H1 (cell line): ENCODE measurements around the gene NEK11. TPM values are rescaled to one million over a fixed set of nuclear protein-coding genes. Genes with fewer than 3 reads are reported as not detected.
A peak's percentile ranks its signal among the peaks of the same experiment; 100 is the strongest.
"Not testable (repeated sequence)": the region's sequence is repeated elsewhere in the genome, so short reads cannot be mapped to it uniquely, and the experiment has no call there.

Experiments used
- CTCF ChIA-PET: fragments of 300-600 bp; sonication (Branson Sonifier 250); formaldehyde crosslinking; loops from one replicate; lab custom pipeline; 2021; ENCODE audit not compliant: partially characterized antibody; lab: Charles Lee
- POLR2A ChIA-PET: fragments of 300-600 bp; sonication (Branson Sonifier 250); formaldehyde crosslinking; loops from one replicate; lab custom pipeline; 2021; ENCODE audit warnings: inconsistent platforms; ENCODE audit not compliant: partially characterized antibody; lab: Charles Lee
- DNase-seq, 2 experiments: peaks; one replicate each; pipeline versions ENCODE4 v3.0.0 to v3.0.0-alpha.2; 2010 to 2022; ENCODE audit warnings: low spot score in 2 of 2, low read depth in 1 of 2, mixed read lengths in 1 of 2
- FAIRE-seq: peaks from 2 replicates; lab custom pipeline; 2011; peaks lifted over from hg19 to GRCh38; lab: Jason Lieb, UNC
- H2AFZ ChIP-seq: 2 replicates; pipeline ENCODE4 v1.8.1; 2012; ENCODE audit warnings: low read length, inconsistent platforms
- H2AK5ac ChIP-seq: 2 replicates; pipeline ENCODE4 v1.6.1; 2013; ENCODE audit warnings: low read depth, low read length
- H2BK120ac ChIP-seq: replicated peaks from 2 replicates; pipeline ENCODE3; 2013; ENCODE audit warnings: low read depth, low read length, inconsistent platforms
- H2BK12ac ChIP-seq: 2 replicates; pipeline ENCODE4 v1.6.1; 2013; ENCODE audit warnings: low read depth, low read length
- H2BK15ac ChIP-seq: 2 replicates; pipeline ENCODE4 v1.6.1; 2013; ENCODE audit warnings: low read length
- H2BK20ac ChIP-seq: 2 replicates; pipeline ENCODE4 v1.6.1; 2013; ENCODE audit warnings: low read length
- H2BK5ac ChIP-seq: 2 replicates; pipeline ENCODE4 v1.6.1; 2013; ENCODE audit warnings: low read depth, low read length
- H3K14ac ChIP-seq: 2 replicates; pipeline ENCODE4 v1.6.1; 2013; ENCODE audit warnings: inconsistent platforms; ENCODE audit not compliant: insufficient read length
- H3K18ac ChIP-seq: 2 replicates; pipeline ENCODE4 v1.6.1; 2013; ENCODE audit warnings: low read length; ENCODE audit errors: extremely low read depth
- H3K23ac ChIP-seq: 2 replicates; pipeline ENCODE4 v1.6.1; 2013; ENCODE audit warnings: inconsistent platforms; ENCODE audit not compliant: insufficient read length
- H3K23me2 ChIP-seq: 2 replicates; pipeline ENCODE4 v1.6.1; 2013; ENCODE audit warnings: low read depth, low read length
- H3K27ac ChIP-seq: 2 replicates; pipeline ENCODE4 v1.6.1; 2011; ENCODE audit warnings: low read depth, low read length, inconsistent platforms
- H3K27me3 ChIP-seq, 4 experiments: replicated peaks in 1 of 4; 1 replicate in 1 of 4; 2 replicates in 3 of 4; pipeline versions ENCODE4 v1.6.1 to v1.8.1; 2011 to 2013; ENCODE audit warnings: low read length in 3 of 4, mild to moderate bottlenecking in 3 of 4, inconsistent platforms in 2 of 4, mixed read lengths in 2 of 4, moderate library complexity in 1 of 4; ENCODE audit not compliant: control insufficient read depth in 3 of 4, insufficient read depth in 3 of 4; ENCODE audit errors: extremely low read depth in 1 of 4
- H3K36me3 ChIP-seq, 4 experiments: 2 replicates each; pipeline versions ENCODE4 v1.6.1 to v1.8.1; 2011 to 2013; ENCODE audit warnings: mild to moderate bottlenecking in 4 of 4, low read length in 3 of 4, moderate library complexity in 2 of 4, control low read depth in 1 of 4, inconsistent platforms in 1 of 4; ENCODE audit not compliant: insufficient read depth in 4 of 4, control insufficient read depth in 2 of 4
- H3K4ac ChIP-seq: replicated peaks from 2 replicates; pipeline ENCODE3; 2013; ENCODE audit warnings: low read length, low read depth, mixed read lengths, inconsistent platforms; ENCODE audit not compliant: insufficient read length
- H3K4me1 ChIP-seq, 4 experiments: replicated peaks in 1 of 4; 1 replicate in 1 of 4; 2 replicates in 3 of 4; pipeline versions ENCODE4 v1.6.1 to v1.8.1; 2011 to 2013; ENCODE audit warnings: low read length in 3 of 4, inconsistent platforms in 2 of 4, mixed read lengths in 1 of 4; ENCODE audit not compliant: insufficient read depth in 4 of 4, control insufficient read depth in 3 of 4
- H3K4me2 ChIP-seq, 2 experiments: 2 replicates each; pipeline versions ENCODE4 v1.6.1 to v1.8.1; 2011 to 2013; ENCODE audit warnings: low read depth in 2 of 2, low read length in 2 of 2, control low read depth in 1 of 2, inconsistent platforms in 1 of 2, mild to moderate bottlenecking in 1 of 2; ENCODE audit not compliant: insufficient read depth in 1 of 2
- H3K4me3 ChIP-seq, 4 experiments: fragments of 200-600, 300-600 bp in 1 of 4; sonication (generic), shearing (Covaris generic), sonication (Bioruptor Twin) in 1 of 4; 2 replicates each; pipeline versions ENCODE4 v1.5.1 to v1.8.1; 2011 to 2016; ENCODE audit warnings: low read length in 4 of 4, low read depth in 3 of 4, control low read depth in 2 of 4, inconsistent platforms in 2 of 4, mild to moderate bottlenecking in 2 of 4, mixed read lengths in 1 of 4, moderate library complexity in 1 of 4; ENCODE audit not compliant: insufficient read depth in 2 of 4; ENCODE audit errors: extremely low read depth in 1 of 4
- H3K56ac ChIP-seq: replicated peaks from 2 replicates; pipeline ENCODE3; 2013; ENCODE audit warnings: low read depth, mild to moderate bottlenecking, mixed read lengths, low read length, inconsistent platforms; ENCODE audit not compliant: insufficient read length
- H3K79me1 ChIP-seq: 2 replicates; pipeline ENCODE4 v1.6.1; 2013; ENCODE audit warnings: low read depth, low read length, control low read depth
- H3K79me2 ChIP-seq, 2 experiments: 2 replicates each; pipeline versions ENCODE4 v1.6.1 to v1.8.1; 2012 to 2013; ENCODE audit warnings: low read length in 2 of 2, mild to moderate bottlenecking in 2 of 2, inconsistent platforms in 1 of 2; ENCODE audit not compliant: insufficient read depth in 2 of 2, control insufficient read depth in 1 of 2
- H3K9ac ChIP-seq, 4 experiments: replicated peaks in 1 of 4; 1 replicate in 1 of 4; 2 replicates in 3 of 4; pipeline versions ENCODE4 v1.6.1 to v1.8.1; 2011 to 2013; ENCODE audit warnings: low read depth in 3 of 4, low read length in 3 of 4, control low read depth in 2 of 4, mild to moderate bottlenecking in 2 of 4, moderate library complexity in 2 of 4, inconsistent platforms in 1 of 4; ENCODE audit errors: extremely low read depth in 1 of 4
- H3K9me3 ChIP-seq, 2 experiments: 2 replicates each; pipeline versions ENCODE4 v1.6.1 to v1.8.1; 2012 to 2013; ENCODE audit warnings: mild to moderate bottlenecking in 2 of 2, moderate library complexity in 2 of 2, control low read depth in 1 of 2, inconsistent platforms in 1 of 2, low read depth in 1 of 2, low read length in 1 of 2, mixed read lengths in 1 of 2; ENCODE audit not compliant: insufficient read depth in 2 of 2
- H4K20me1 ChIP-seq, 2 experiments: replicated peaks in 1 of 2; 2 replicates each; pipeline versions ENCODE3 to v1.8.1; 2011 to 2013; ENCODE audit warnings: inconsistent platforms in 2 of 2, low read length in 2 of 2, mild to moderate bottlenecking in 1 of 2; ENCODE audit not compliant: insufficient read depth in 2 of 2, control insufficient read depth in 1 of 2
- H4K5ac ChIP-seq: 2 replicates; pipeline ENCODE4 v1.6.1; 2013; ENCODE audit warnings: low read length, low read depth, mixed read lengths, inconsistent platforms; ENCODE audit not compliant: insufficient read length
- H4K8ac ChIP-seq: 2 replicates; pipeline ENCODE4 v1.8.0; 2013; ENCODE audit warnings: mild to moderate bottlenecking, moderate library complexity, low read length, inconsistent platforms; ENCODE audit not compliant: insufficient read depth; ENCODE audit errors: extremely low read depth
- H4K91ac ChIP-seq: replicated peaks from 2 replicates; pipeline ENCODE3; 2013; ENCODE audit warnings: low read length, mixed read lengths, inconsistent platforms; ENCODE audit not compliant: insufficient read length
- CHD2 ChIP-seq: IDR thresholded peaks from 2 replicates; pipeline ENCODE4 v1.6.1; 2012; ENCODE audit warnings: low read length, improper control_type of control experiment
- HDAC2 ChIP-seq, 2 experiments: fragments of 300-600 bp in 1 of 2; sonication (generic) in 1 of 2; IDR thresholded peaks; 2 replicates each; pipeline ENCODE4 v1.6.1; 2011 to 2012; ENCODE audit warnings: low read depth in 2 of 2, low read length in 2 of 2, mild to moderate bottlenecking in 2 of 2, moderate library complexity in 2 of 2, borderline replicate concordance in 1 of 2, inconsistent platforms in 1 of 2
- TAF1 ChIP-seq: IDR thresholded peaks from 2 replicates; pipeline ENCODE4 v1.6.1; 2011; ENCODE audit warnings: mild to moderate bottlenecking, low read depth, low read length
- WGBS, 2 experiments: shearing (Covaris generic) in 1 of 2; methylation state at CpG; one replicate each; pipeline versions ENCODE4 v1.1.6 to v1.1.7; 2013 to 2015; ENCODE audit warnings: low lambda C conversion rate in 2 of 2, mixed read lengths in 2 of 2, inconsistent platforms in 1 of 2, low coverage in 1 of 2, missing lambda C conversion rate in 1 of 2; ENCODE audit not compliant: insufficient replicate concordance in 2 of 2, insufficient coverage in 1 of 2, insufficient read length in 1 of 2; ENCODE audit errors: extremely low coverage in 1 of 2, missing lambda C conversion rate in 1 of 2; 5-methylcytosine and 5-hydroxymethylcytosine counted together
- polyA plus RNA-seq, 7 experiments: library from polyadenylated mRNA; depleted of rRNA in 3 of 7; stranded (reverse) in 5 of 7; unstranded in 2 of 7; fragments of >200 nt in 5 of 7; fragments of 200-250 nt in 2 of 7; gene quantifications; 1 replicate in 5 of 7; 2 replicates in 1 of 7; 4 replicates in 1 of 7; pipeline versions ENCODE4 v1.2.1 to v1.2.3, GENCODE V29; 2011 to 2013; ENCODE audit warnings: missing spikeins in 2 of 7, mixed read lengths in 2 of 7
- total RNA-seq: library from RNA; stranded (reverse); fragmentation: NEBNext Ultra II Directional; extraction: Animal tissue kit (Norgen Biotek cat#: 25700); gene quantifications from 2 replicates; pipeline ENCODE4 v1.2.1, GENCODE V29; 2021
- TF ChIP-seq, protein P1 (sequence below): IDR thresholded peaks from 2 replicates; pipeline ENCODE4 v1.6.1; 2012; ENCODE audit warnings: low read length, inconsistent platforms

NEK11 gene
- total and polyA plus RNA-seq, 2 of the 8 experiments (the other 6 are each of a cell fraction or from before 2014, with no cell fraction given), result 0.60 TPM; not detected in 1

DNA sequence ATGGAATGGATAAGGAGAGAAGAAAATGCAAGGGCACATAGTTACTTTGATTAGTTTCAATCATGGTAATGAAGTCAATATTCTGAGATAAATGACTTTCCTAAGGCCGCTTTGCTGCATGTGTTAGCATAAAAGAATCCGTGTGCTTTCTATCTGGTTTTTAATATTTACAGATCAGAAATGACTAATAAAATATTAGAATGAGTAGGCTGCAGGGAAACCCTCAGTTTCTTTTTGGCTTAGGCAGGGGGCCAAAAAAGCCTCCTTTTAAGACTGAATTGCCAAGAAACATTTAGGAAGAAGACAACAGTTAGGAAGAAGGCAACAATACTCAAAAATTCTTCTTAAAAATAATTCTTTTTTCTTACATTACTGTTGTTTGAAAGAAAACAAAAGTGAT lies 11.6 kb downstream of the NEK11 start (continued):
- TF ChIP-seq, protein P1, sequence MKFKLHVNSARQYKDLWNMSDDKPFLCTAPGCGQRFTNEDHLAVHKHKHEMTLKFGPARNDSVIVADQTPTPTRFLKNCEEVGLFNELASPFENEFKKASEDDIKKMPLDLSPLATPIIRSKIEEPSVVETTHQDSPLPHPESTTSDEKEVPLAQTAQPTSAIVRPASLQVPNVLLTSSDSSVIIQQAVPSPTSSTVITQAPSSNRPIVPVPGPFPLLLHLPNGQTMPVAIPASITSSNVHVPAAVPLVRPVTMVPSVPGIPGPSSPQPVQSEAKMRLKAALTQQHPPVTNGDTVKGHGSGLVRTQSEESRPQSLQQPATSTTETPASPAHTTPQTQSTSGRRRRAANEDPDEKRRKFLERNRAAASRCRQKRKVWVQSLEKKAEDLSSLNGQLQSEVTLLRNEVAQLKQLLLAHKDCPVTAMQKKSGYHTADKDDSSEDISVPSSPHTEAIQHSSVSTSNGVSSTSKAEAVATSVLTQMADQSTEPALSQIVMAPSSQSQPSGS, result no peak
- no peak for TF ChIP-seq CHD2
- TF ChIP-seq HDAC2 (IDR thresholded peaks at IDR 0.05; ENCODE audit: borderline replicate concordance in 1 of 2, low read depth in 2 of 2, low read length in 2 of 2), result no peak
- TF ChIP-seq TAF1, result no peak

GRCh38 chr3:131042271-131042985 lies 15.8 kb downstream of the NEK11 start:
- H3K9ac ChIP-seq, H3K4me3 ChIP-seq, H2BK15ac ChIP-seq, H3K79me1 ChIP-seq, H3K23me2 ChIP-seq, H3K23ac ChIP-seq, H3K79me2 ChIP-seq, H4K5ac ChIP-seq, H3K4me1 ChIP-seq, H2AFZ ChIP-seq, H3K27me3 ChIP-seq, H4K20me1 ChIP-seq, H3K4ac ChIP-seq, H4K91ac ChIP-seq, H2BK120ac ChIP-seq, H3K36me3 ChIP-seq, H2BK20ac ChIP-seq, H3K4me2 ChIP-seq, H3K18ac ChIP-seq, H2BK12ac ChIP-seq, H3K9me3 ChIP-seq, H3K27ac ChIP-seq, H2AK5ac ChIP-seq, H3K14ac ChIP-seq, H3K56ac ChIP-seq: not testable (repeated sequence)
- Histone ChIP-seq H4K8ac (peak overlapping the region; percentile 28; the same call in 1 of the 2 replicates), H2BK5ac (0 out of 2 replicates have a peak overlapping the region, but pooled peaks have one; percentile 52)
- FAIRE-seq (peak; percentile 24), DNase-seq (peak in 1 of 2 experiments; percentile 51)
- 78% methylated on average over 10 of the region's 10 CpGs; no CpG with 5 or more reads in 1 of the 2 experiments for WGBS, 2 experiments
- ChIA-PET CTCF (interaction anchor here (0.9 to 2.8 kb wide), 3 partner anchors 9 to 117 kb away, joined by 4 to 6 read pairs (median 6); no protein-coding TSS in a partner anchor), POLR2A (interaction anchor here (0.9 to 2.0 kb wide), 2 partner anchors 11 to 16 kb away, joined by 5 to 6 read pairs; partner anchors contain the start of genes ASTE1 and NEK11)
